MM.1S (cell line): Measurements from ENCODE around the gene AGAP3.

Source experiments
- CTCF ChIP-seq: fragments of 300-600 bp; sonication (generic); IDR thresholded peaks from 2 replicates; pipeline ENCODE4 v1.5.1; 2016; ENCODE audit warnings: antibody characterized with exemption, low read length, mixed read lengths
- EZH2 ChIP-seq: fragments of 300-600 bp; sonication (generic); optimal IDR thresholded peaks from 2 replicates; pipeline ENCODE3; 2017; ENCODE audit warnings: low read depth, mild to moderate bottlenecking, antibody characterized with exemption, low read length, mixed read lengths
- EZH2phosphoT487 ChIP-seq: fragments of 300-600 bp; sonication (generic); IDR thresholded peaks from 2 replicates; pipeline ENCODE4 v1.6.1; 2018; ENCODE audit warnings: antibody characterized with exemption, low read length

GRCh38 chr7:151093748-151094147, 7.5 kb downstream of the AGAP3 start:
- TF ChIP-seq CTCF (no peak), EZH2phosphoT487 (no peak), EZH2 (no peak)
